Bronchial epithelial cell (primary cell): ENCODE measurements around the gene SLC16A11. TPM values are rescaled to one million over a fixed set of nuclear protein-coding genes. Genes with fewer than 3 reads are reported as not detected.

Source experiments
- DNase-seq: peaks from one replicate; pipeline ENCODE4 v3.0.0-alpha.2; 2010; ENCODE audit warnings: low read depth
- FAIRE-seq: peaks from 2 replicates; lab custom pipeline; 2011; peaks lifted over from hg19 to GRCh38; lab: Jason Lieb, UNC
- H3K27me3 ChIP-seq: 2 replicates; pipeline ENCODE4 v1.5.1; 2011; ENCODE audit warnings: low read length; ENCODE audit not compliant: control insufficient read depth, insufficient read depth
- H3K36me3 ChIP-seq: 2 replicates; pipeline ENCODE4 v1.5.1; 2011; ENCODE audit warnings: low read length; ENCODE audit not compliant: control insufficient read depth, insufficient read depth
- H3K4me3 ChIP-seq: 2 replicates; pipeline ENCODE4 v1.5.1; 2011; ENCODE audit warnings: mild to moderate bottlenecking, low read depth, low read length, control low read depth
- CTCF ChIP-seq: IDR thresholded peaks from 2 replicates; pipeline ENCODE4 v1.5.1; 2011; ENCODE audit warnings: mild to moderate bottlenecking, moderate library complexity, low read length, control low read depth, inconsistent platforms; ENCODE audit not compliant: insufficient read depth, severe bottlenecking
- total RNA-seq: library from RNA; depleted of rRNA; stranded (reverse); fragments of >200 nt; gene quantifications from 2 replicates; pipeline ENCODE4 v1.2.1, GENCODE V29; 2014

SLC16A11 gene
- total RNA-seq, 1 donor from 2014 or later, result not detected

GRCh38 chr17:7002288-7003047, 41.4 kb downstream of the SLC16A11 start:
- Histone ChIP-seq H3K36me3 (peaks cover 20% of the 10 kb centered on the region), H3K4me3 (no peak overlapping the region), H3K27me3 (no peaks in the 10 kb centered on the region)
- no peak for TF ChIP-seq CTCF
- no peak for FAIRE-seq
- no peak for DNase-seq

DNA sequence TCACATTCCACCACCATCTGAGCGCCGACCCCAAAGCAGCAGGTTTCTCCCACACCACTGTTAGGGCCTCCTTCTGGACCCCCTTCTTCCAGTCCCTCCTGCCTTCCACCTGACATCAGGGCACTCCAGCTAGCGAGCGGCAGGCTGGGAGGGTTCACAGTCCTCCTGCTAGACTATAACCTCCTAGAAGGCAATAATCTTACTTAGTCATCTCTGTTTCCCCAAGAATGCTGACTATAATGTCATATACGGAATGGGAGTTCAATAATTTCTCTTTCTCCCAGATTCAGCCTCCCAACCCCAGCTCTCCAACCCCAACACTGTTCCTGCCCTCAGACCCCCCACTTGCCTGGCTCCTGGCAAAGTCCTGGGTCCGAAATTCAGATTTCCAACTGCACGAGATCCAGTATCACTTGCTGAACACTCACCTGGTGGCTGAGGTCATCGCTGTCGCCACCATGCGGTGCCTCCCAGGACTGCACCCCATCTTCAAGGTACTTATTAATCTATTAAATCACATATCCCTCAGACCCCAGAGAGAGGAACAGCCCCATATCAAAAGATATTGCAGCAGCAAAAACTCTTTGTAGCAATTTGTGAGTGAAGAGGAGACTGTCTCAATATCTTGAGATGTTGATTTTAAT, 42.5 kb downstream of the SLC16A11 start:
- DNase-seq (peak; percentile 56), FAIRE-seq (no peak)
- peaks cover 14% of the 10 kb centered on the region for H3K36me3 ChIP-seq

GRCh38 chr17:6998855-6999508, 44.9 kb downstream of the SLC16A11 start:
- TF ChIP-seq CTCF, result no peak
- Histone ChIP-seq H3K36me3 (peaks cover 14% of the 10 kb centered on the region), H3K27me3 (no peaks in the 10 kb centered on the region), H3K4me3 (no peak overlapping the region)
- DNase-seq, result no peak
- FAIRE-seq, result no peak

More for the DNA sequence above, 42.5 kb downstream of the SLC16A11 start:
- TF ChIP-seq CTCF, result peak; percentile 59
- no peak overlapping the region for H3K4me3 ChIP-seq
- no peaks in the 10 kb centered on the region for H3K27me3 ChIP-seq

GRCh38 chr17:6997171-6997570, 46.7 kb downstream of the SLC16A11 start:
- Histone ChIP-seq H3K27me3 (no peaks in the 10 kb centered on the region), H3K4me3 (no peak overlapping the region), H3K36me3 (peaks cover 10% of the 10 kb centered on the region)
- no peak for TF ChIP-seq CTCF
- FAIRE-seq (no peak), DNase-seq (no peak)

- Histone ChIP-seq H3K4me3 (peak overlapping the region; percentile 58), H3K27me3 (no peaks in the 10 kb centered on the region), H3K36me3 (peaks cover 9% of the 10 kb centered on the region)
- TF ChIP-seq CTCF, result no peak
- DNase-seq, result no peak
- no peak for FAIRE-seq
Measured at GRCh38 chr17:6996256-6997011, 47.5 kb downstream of the SLC16A11 start.
